NK-92 (cell line): Measurements from ENCODE around the gene OR10A2.
"Not testable (repeated sequence)": the region's sequence is repeated elsewhere in the genome, so short reads cannot be mapped to it uniquely, and the experiment has no call there.

Experiments
- DNase-seq: peaks from one replicate; lab custom pipeline; 2025; ENCODE audit not compliant: unreplicated experiment; lab: John Stamatoyannopoulos, UW

Gene OR10A2

DNA sequence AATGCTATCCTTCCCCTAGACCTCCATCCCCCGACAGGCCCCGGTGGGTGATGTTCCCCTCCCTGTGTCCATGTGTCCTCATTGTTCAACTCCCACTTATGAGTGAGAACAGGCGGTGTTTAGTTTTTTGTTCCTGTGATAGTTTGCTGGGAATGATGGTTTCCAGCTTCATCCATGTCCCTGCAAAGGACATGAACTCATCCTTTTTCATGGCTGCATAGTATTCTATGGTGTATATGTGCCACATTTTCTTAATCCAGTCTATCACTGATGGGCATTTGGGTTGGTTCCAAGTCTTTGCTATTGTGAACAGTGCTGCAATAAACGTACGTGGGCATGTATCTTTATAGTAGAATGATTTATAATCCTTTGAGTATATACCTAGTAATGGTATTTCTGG, 24.9 kb downstream of the OR10A2 start:
- DNase-seq = not testable (repeated sequence)

DNA sequence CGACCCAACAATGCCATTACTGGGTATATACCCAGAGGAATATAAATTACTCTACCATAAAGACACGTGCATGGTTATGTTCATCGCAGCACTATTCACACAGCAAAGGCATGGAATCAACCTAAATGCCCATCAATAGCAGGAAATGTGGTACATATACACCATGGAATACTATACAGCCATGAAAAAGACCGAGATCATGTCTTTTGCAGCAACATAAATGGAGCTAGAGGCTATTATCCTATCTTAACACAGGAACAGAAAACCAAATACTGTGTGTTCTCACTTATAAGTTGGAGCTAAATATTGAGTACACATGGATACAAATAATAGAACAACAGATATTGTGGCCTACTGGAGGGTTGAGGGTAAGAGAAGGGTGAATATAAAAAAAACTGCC, 26.0 kb downstream of the OR10A2 start:
- no peak for DNase-seq

DNA sequence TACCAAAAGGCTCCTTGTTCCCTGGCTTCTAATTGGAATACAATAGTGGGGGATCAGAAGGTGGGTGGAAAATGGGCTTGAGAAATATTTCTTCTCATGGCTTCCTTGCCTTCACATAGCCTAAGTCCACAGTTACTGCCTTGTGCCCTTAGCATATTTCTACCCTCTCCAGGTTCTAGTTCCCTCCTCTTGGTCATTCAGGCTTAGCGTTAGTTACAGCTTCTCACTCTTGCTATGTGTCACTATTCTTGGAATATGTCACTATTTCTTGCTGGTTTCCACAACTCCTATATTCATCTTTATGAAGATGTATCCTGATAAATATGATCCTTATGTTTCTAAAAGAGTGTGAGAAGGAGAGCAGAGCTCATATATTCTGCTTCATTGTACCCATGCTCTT, 27.0 kb downstream of the OR10A2 start:
- no peak for DNase-seq

DNA sequence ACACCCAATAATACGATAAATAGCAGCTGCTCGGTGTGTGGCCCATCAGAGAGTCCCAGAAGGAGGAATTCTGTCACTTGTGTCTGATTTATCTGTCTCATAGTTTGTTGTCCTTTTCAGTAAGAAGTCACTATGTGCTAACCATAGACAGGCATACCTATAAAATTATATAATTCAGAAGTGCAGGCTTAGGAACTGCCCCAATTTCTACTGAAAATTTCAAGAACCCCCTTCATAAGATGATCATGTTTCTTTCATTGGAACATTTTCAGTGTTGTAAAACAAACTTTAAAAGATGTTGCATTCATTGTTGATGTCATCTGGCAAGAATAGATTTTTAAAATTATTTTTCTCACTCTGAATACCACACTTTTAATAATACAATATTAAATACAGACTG, 29.5 kb downstream of the OR10A2 start, which contains the start of gene OR2D2:
Gene OR2D2 (minus strand): TSS at position 101 of the 400 bp plus-strand sequence. CDS start 0 bp downstream, at position 101.
- no peak for DNase-seq

DNA sequence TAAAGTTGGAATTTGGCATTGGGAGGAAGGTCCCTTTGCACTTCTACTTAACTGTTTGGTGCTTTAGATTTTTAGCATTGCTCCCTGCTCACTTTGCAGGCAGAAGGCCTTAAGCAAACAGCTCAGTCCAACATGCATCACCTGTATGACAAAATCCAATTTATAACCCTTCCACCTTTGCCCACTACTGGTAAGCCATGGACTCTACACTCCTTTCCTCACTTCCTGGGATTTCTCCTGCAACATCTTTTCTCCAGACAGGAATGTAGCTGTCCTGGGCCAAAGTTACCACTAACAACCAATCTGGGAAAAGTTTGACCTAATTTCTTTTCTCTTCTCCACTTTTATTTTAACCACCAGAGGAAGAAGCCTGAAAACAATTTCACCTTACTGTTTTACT, 31.2 kb downstream of the OR10A2 start:
- no peak for DNase-seq

DNA sequence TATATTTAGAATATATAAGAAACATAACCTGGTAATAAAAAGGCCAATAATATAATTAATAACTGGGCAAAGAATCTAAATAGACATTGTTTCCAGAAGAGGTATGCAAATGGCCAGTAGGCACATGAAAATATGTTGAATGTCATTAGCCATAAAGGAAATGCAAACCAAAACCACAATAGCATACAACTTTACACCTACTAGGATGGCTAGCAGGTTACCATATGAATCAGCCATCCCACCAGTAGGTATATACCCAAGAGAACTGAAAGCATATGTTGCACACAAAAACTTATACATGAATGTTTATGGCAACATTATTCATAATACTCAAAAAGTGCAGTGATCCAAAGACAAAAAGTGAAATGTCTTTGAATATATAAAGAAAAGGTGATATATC, 32.2 kb downstream of the OR10A2 start:
- DNase-seq = no peak

DNA sequence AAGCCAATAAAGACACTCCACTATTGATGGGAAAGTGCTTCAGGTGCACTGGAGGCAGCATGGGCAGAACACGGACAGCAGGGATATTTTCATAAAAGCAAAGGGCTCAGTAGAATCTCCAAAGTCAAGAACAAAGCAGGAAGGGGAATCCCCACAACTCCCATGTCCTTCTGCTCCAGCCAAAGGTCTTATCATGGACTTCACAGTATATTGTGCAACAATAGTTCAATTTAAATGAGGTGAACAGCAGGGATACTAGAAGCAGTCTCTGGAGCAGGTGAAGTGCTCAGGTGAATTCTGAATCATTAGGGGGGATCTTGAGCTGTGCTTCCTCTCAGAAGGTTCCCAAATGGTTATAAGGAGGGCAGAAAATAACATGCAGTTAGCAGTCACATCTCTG, 36.1 kb downstream of the OR10A2 start:
- DNase-seq = no peak

DNA sequence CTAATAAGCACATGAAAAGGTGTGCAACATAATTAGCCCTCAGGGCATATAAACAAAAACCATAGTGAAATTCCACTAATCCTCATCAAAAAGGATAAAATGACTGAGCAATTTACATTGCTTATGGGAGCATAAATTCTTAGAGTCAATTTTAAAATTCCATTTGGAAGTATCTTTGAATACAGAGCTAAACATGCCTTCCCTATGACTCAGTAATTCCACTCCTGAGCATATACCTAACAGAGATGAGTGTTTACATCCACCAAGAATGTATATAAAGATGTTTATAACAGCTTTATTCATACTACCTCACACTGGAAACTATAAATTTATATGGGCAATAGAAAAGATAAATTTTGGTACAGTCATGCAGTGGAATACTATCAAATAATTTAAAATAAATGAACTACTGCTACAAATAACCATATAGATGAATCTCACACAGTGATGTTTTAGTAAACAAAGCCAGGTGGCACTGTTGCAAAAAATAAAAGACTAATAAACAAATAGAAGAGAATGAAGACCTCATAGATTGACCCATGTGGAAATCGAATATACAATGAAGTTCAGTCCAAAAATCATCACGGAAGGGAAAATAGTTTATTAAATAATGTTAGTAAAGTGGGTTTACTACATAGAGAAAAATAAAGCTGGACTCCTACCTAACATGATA, 37.6 kb downstream of the OR10A2 start:
- DNase-seq = no peak

DNA sequence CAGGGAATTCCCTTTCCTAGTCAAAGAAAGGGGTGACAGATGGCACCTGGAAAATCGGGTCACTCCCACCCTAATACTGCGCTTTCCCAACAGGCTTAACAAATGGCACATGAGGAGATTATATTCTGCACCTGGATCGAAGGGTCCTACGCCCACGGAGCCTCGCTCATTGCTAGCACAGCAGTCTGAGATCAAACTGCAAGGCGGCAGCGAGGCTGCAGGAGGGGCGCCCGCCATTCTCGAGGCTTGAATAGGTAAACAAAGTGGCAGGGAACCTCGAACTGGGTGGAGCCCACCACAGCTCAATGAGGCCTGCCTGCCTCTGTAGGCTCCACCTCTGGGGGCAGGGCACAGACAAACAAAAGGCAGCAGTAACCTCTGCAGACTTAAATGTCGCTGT, 41.9 kb downstream of the OR10A2 start:
- not testable (repeated sequence) for DNase-seq

DNA sequence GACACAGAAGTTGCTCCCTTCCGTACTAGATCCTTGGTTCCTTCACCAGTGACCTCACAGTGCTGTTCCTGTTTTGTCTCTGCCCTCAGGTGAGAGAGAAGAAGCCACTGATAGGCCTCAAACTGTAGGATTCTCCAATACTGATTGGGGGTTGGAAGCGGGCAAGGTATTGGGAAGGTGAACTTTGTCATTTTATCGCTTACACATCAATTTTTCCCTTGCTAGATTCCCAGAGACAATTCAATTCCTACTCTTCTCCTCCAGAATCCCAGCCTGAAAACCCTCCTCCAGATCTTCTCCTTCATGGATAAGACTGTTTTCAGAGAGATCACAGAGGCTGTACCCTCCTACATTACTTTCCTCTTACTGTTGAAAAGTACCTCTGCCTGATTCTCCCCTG, 48.5 kb downstream of the OR10A2 start:
- DNase-seq = no peak

DNA sequence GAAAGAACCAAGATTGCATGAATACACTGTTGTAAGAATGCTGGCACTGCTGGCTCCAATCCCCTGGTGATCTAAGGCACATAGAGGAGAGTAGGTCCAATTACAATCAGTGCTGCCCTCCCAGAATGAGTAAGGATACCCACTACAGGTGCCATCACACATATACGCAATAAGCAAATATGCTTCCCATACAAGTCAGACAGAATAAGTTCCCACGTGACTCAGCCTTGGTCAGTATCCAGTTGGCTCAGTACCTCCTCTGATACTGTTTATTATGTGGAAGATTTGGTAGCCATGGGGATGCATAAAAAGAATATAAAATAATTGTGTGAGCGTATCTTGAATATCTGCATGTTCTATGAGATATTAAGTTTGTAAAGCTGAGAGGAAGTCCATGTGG, 49.1 kb downstream of the OR10A2 start:
- no peak for DNase-seq

DNA sequence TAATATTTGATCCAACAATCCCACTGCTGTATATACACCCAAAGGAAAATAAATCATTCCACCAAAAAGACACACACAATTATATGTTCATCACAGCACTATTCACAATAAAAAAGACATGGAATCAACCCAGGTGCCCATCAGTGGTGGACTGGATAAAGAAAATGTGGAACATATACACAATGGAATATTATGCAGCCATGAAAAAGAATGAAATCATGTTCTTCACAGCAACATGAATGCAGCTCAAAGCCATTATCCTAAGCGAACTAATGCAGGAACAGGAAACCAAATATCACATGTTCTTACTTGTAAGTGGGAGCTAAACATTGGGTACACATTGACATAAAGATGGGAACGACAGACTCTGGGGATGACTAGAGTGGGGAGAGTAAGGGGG, 56.8 kb downstream of the OR10A2 start:
- no peak for DNase-seq

DNA sequence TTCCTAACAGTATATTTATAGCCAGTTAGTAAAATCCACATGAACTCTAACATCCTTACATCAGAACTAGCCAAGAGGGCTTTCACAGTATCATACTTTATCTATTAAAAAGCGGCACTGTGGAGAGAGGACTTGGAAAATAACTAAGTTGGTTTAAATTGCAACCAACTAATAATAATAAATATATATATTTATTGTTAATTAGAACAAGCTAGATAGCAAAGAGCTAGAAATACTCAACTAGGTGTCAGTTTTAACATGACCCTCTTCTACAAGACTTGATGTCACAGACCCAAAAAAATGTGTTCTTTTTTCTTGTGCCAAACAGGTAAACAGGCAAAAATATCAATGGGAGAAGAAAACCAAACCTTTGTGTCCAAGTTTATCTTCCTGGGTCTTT, 57.8 kb downstream of the OR10A2 start, which contains the start of gene OR2D3:
Gene OR2D3 (plus strand): TSS at position 301 of the 400 bp plus-strand sequence. CDS start 0 bp downstream, at position 301.
- DNase-seq = no peak
